Measurements from ENCODE around the gene TOR1AIP2. TPM values are rescaled to one million over a fixed set of nuclear protein-coding genes. Genes with fewer than 3 reads are reported as not detected.
A peak's percentile ranks its signal among the peaks of the same experiment; 100 is the strongest.

TOR1AIP2 gene
- total and polyA plus RNA-seq, 3 experiments from 2014 or later, result 10.1 to 71.6 (median 71.4) TPM

DNA sequence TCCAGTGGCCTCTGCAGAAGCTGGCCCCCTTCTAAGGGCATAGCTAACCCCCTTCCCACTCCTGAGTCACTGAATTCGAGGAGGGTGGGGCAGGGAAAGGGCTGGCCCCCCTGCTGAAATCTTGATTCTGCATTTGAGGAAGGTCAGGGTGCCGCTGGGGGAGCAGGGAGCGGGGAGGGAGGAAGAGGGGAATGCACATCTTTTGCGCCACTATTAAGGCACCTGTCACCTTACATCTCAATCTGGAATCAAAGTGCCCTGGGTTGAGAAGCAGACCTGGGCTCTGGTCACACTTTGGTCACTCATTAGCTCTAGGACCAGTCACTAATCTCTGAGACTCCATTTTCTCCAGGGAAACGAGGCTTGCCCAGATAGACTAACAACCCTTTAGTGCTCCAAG lies 62.0 kb downstream of the TOR1AIP2 start:
- Histone ChIP-seq H3K9me3 (ENCODE audit: low read length) (no peaks in the 10 kb centered on the region), H3K4me1 (ENCODE audit: insufficient read depth, low read length) (peaks cover 17% of the 10 kb centered on the region), H3K27me3 (ENCODE audit: insufficient read depth, low read length, poor library complexity, severe bottlenecking) (no peaks in the 10 kb centered on the region), H3K36me3 (ENCODE audit: insufficient read depth, low read length) (no peaks in the 10 kb centered on the region), H3K4me3 (ENCODE audit: low read length) (peak overlapping the region; percentile 78), H3K27ac (ENCODE audit: low read depth, low read length) (peak overlapping the region; percentile 61)
- Mint-ChIP-seq H3K4me1 (peaks cover 15 to 22% (median 16%) of the 10 kb centered on the region in 3 donors), H3K4me3 (peak overlapping the region; percentile 90 to 99 (median 95)), H3K9me3 (peaks cover 0 to 1% (median 0%) of the 10 kb centered on the region in 5 donors), H3K27ac (peak overlapping the region; percentile 78 to 96 (median 92)), H3K36me3 (no peaks in the 10 kb centered on the region), H3K27me3 (peaks cover 12 to 15% of the 10 kb centered on the region in 2 donors)
- ChIA-PET POLR2A (interaction anchor here (0.6 to 1.7 kb wide), 3 partner anchors 67 to 903 kb away, joined by 3 to 7 read pairs (median 3); partner anchors contain the start of gene TOR1AIP1), CTCF (interaction anchor here (0.8 to 4.2 kb wide), 19 partner anchors 8 to 812 kb away, joined by 3 to 70 read pairs (median 8); partner anchors contain the start of gene TOR1AIP1)
- no peak for DNase-seq

DNA sequence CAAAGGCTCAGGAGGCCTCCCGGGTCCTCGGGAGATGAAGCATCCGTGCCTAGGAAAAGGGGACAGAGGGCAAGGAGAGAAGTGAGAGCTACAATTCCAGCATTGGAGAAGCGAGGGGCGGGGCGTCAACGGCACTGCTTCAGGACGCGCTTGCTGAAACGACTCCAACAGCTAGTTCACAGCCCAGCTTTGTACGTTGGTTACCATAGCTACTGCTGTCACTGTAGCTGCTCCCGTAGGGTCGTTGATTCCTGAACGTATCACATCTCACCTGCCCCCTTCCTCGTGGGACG lies 63.1 kb downstream of the TOR1AIP2 start:
- peak overlapping the region in 7 of 8 donors; percentile 78 to 96 (median 92) for H3K27ac Mint-ChIP-seq
- DNase-seq, result no peak
- peaks cover 16% of the 10 kb centered on the region in 2 donors for H3K27me3 Mint-ChIP-seq
- H3K4me1 Mint-ChIP-seq, result peaks cover 15 to 22% (median 16%) of the 10 kb centered on the region in 3 donors
- Histone ChIP-seq H3K4me1 (ENCODE audit: insufficient read depth, low read length) (peaks cover 20% of the 10 kb centered on the region), H3K36me3 (ENCODE audit: insufficient read depth, low read length) (no peaks in the 10 kb centered on the region), H3K27me3 (ENCODE audit: insufficient read depth, low read length, poor library complexity, severe bottlenecking) (no peaks in the 10 kb centered on the region), H3K27ac (ENCODE audit: low read depth, low read length) (no peak overlapping the region), H3K9me3 (ENCODE audit: low read length) (no peaks in the 10 kb centered on the region), H3K4me3 (ENCODE audit: low read length) (peak overlapping the region; percentile 78)
- ChIA-PET POLR2A (interaction anchor here (0.6 to 1.7 kb wide), 3 partner anchors 68 to 341 kb away, joined by 3 to 7 read pairs (median 3); partner anchors contain the start of genes QSOX1 and TOR1AIP1), CTCF (interaction anchor here (0.9 to 4.2 kb wide), 36 partner anchors 8 to 1282 kb away, joined by 3 to 70 read pairs (median 4); partner anchors contain the start of genes CEP350, TOR1AIP1 and TOR3A)
- H3K9me3 Mint-ChIP-seq, result peaks cover 0 to 1% (median 0%) of the 10 kb centered on the region in 5 donors
- peak overlapping the region; percentile 90 to 99 (median 95) for H3K4me3 Mint-ChIP-seq
- H3K36me3 Mint-ChIP-seq, result no peaks in the 10 kb centered on the region

DNA sequence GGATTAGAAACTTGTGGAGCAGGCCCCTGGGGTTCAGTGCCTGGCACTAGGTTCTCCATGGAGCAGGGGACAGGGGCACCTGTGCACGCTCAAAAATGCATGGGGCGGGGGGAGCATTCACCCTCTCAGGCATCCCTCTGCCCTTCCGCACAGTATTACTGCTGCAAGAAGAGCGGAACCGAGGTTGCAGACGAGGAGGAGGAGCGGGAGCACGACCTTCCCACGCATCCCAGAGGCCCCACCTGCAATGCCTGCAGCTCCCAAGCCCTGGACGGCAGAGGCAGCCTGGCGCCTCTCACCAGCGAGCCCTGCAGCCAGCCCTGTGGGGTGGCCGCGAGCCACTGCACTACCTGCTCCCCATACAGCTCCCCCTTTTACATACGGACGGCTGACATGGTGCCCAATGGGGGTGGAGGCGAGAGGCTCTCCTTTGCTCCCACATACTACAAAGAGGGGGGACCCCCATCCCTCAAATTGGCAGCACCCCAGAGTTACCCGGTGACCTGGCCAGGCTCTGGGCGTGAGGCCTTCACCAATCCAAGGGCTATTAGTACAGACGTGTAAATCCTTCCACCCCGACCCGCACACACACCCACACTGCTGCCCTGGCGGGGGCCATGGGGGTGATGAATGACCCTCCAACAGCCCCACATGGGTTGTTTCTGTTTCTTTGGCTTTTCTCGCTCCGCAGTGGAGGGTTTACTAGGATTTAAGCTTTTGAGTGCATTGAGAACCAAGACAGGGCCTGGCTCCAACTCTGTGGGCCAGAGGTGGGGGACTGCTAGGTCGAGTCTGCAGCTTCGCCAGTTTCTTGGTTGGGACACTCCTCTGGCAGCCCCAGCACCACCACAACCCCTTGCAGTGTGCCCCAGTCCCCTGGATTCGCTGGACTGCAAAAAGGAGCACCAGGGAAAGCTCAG lies 63.7 kb downstream of the TOR1AIP2 start:
- Mint-ChIP-seq H3K4me1 (peaks cover 15 to 22% (median 16%) of the 10 kb centered on the region in 3 donors), H3K36me3 (no peaks in the 10 kb centered on the region), H3K27me3 (peaks cover 16% of the 10 kb centered on the region in 2 donors), H3K9me3 (peaks cover 0 to 1% (median 0%) of the 10 kb centered on the region in 5 donors), H3K4me3 (peak overlapping the region; percentile 90 to 99 (median 95)), H3K27ac (peak overlapping the region in 4 of 8 donors; percentile 16 to 94 (median 79))
- Histone ChIP-seq H3K27ac (ENCODE audit: low read depth, low read length) (no peak overlapping the region), H3K36me3 (ENCODE audit: insufficient read depth, low read length) (no peaks in the 10 kb centered on the region), H3K4me1 (ENCODE audit: insufficient read depth, low read length) (peaks cover 20% of the 10 kb centered on the region), H3K27me3 (ENCODE audit: insufficient read depth, low read length, poor library complexity, severe bottlenecking) (no peaks in the 10 kb centered on the region), H3K9me3 (ENCODE audit: low read length) (no peaks in the 10 kb centered on the region), H3K4me3 (ENCODE audit: low read length) (peak overlapping the region; percentile 78)
- CTCF ChIA-PET, result interaction anchor here (1.0 to 4.2 kb wide), 31 partner anchors 7 to 1281 kb away, joined by 3 to 70 read pairs (median 5); partner anchors contain the start of genes TOR1AIP1 and TOR3A
- peak in 1 of 5 donors; percentile 10 for DNase-seq
- POLR2A ChIA-PET, result interaction anchor here (0.5 to 1.7 kb wide), 2 partner anchors 69 to 734 kb away, joined by 3 to 7 read pairs; partner anchors contain the start of gene TOR1AIP1

DNA sequence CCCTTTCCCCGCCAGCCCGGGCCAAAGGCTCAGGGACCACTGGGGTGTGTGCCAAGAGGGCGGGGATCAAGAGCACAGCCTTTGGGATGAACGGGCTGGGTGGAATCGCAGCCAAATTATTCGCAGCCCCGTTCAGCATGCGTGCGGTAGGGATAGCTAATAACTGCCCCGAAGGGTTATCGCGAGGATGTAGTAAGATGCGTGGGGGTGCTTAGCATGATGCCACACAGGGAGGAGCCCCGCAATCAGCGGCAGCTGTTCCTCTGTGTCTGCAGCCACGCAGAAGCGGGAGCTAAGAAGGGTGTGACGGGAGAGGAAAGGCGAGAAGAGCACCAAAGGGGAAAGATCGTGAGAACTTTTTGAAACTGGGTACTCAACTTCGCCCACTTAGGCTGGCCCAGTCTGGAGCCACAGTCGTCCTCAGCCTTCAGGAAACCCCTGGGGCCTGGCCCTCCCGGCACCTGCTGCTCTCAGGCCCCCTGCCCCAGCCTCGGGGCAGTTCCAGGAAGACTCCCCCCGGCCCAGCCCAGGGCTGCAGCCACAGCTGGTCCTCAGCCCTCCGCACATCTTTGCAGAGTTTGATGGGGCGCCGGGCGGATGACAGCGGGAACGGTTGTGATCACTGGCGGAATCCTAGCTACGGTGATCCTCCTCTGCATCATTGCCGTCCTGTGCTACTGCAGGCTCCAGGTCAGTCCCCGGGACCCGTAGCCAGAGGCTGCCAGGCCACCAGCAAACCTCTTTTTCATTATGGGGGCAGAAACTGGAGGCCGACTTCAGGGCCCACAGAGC lies 64.9 kb downstream of the TOR1AIP2 start:
- no peaks in the 10 kb centered on the region for H3K36me3 Mint-ChIP-seq
- ChIA-PET POLR2A (no interaction called here), CTCF (interaction anchor here (2.2 to 4.2 kb wide), 3 partner anchors 9 to 107 kb away, joined by 4 to 70 read pairs (median 6); no protein-coding TSS in a partner anchor)
- peaks cover 0 to 1% (median 0%) of the 10 kb centered on the region in 5 donors for H3K9me3 Mint-ChIP-seq
- Histone ChIP-seq H3K36me3 (ENCODE audit: insufficient read depth, low read length) (no peaks in the 10 kb centered on the region), H3K9me3 (ENCODE audit: low read length) (no peaks in the 10 kb centered on the region), H3K4me3 (ENCODE audit: low read length) (no peak overlapping the region), H3K27me3 (ENCODE audit: insufficient read depth, low read length, poor library complexity, severe bottlenecking) (no peaks in the 10 kb centered on the region), H3K27ac (ENCODE audit: low read depth, low read length) (no peak overlapping the region), H3K4me1 (ENCODE audit: insufficient read depth, low read length) (peaks cover 20% of the 10 kb centered on the region)
- H3K4me3 Mint-ChIP-seq, result no peak overlapping the region
- DNase-seq, result no peak
- H3K27me3 Mint-ChIP-seq, result peaks cover 15 to 16% of the 10 kb centered on the region in 2 donors
- H3K4me1 Mint-ChIP-seq, result peaks cover 15 to 22% (median 16%) of the 10 kb centered on the region in 3 donors
- H3K27ac Mint-ChIP-seq, result no peak overlapping the region

DNA sequence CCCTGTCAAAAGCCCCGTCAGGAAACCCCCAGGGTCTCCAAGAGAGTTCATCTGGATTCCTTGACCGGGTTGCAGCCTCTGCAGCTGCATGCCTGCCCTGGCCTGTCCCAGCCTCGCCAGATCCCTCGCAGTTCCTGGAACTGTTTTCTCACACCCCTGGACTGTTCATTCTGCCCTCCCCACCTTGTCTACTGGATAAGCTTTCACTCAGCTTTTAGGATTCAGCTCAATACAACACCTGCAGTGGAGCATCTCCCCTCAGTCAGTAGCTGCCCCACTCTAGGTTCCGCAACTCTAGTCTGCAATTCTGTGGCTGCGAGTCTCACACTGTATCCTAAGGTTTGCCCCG lies 67.3 kb downstream of the TOR1AIP2 start:
- H3K36me3 ChIP-seq (ENCODE audit: insufficient read depth, low read length), result no peaks in the 10 kb centered on the region
- no peaks in the 10 kb centered on the region for H3K36me3 Mint-ChIP-seq
- H3K27me3 Mint-ChIP-seq, result peaks cover 15 to 23% of the 10 kb centered on the region in 2 donors
- H3K4me1 ChIP-seq (ENCODE audit: insufficient read depth, low read length), result peaks cover 13% of the 10 kb centered on the region
- H3K27ac ChIP-seq (ENCODE audit: low read depth, low read length), result no peak overlapping the region
- peaks cover 0 to 1% (median 0%) of the 10 kb centered on the region in 5 donors for H3K9me3 Mint-ChIP-seq
- H3K27me3 ChIP-seq (ENCODE audit: insufficient read depth, low read length, poor library complexity, severe bottlenecking), result no peaks in the 10 kb centered on the region
- H3K9me3 ChIP-seq (ENCODE audit: low read length), result no peaks in the 10 kb centered on the region
- peaks cover 11 to 14% (median 12%) of the 10 kb centered on the region in 3 donors for H3K4me1 Mint-ChIP-seq
- ChIA-PET CTCF (interaction anchor here (0.6 to 4.4 kb wide), 26 partner anchors 8 to 732 kb away, joined by 3 to 62 read pairs (median 4); no protein-coding TSS in a partner anchor), POLR2A (interaction anchor here (0.5 kb wide), 1 partner anchor 547 kb away, joined by 3 read pairs; no protein-coding TSS in a partner anchor)
- no peak for DNase-seq
- no peak overlapping the region for H3K27ac Mint-ChIP-seq
- H3K4me3 Mint-ChIP-seq, result no peak overlapping the region
- H3K4me3 ChIP-seq (ENCODE audit: low read length), result no peak overlapping the region

DNA sequence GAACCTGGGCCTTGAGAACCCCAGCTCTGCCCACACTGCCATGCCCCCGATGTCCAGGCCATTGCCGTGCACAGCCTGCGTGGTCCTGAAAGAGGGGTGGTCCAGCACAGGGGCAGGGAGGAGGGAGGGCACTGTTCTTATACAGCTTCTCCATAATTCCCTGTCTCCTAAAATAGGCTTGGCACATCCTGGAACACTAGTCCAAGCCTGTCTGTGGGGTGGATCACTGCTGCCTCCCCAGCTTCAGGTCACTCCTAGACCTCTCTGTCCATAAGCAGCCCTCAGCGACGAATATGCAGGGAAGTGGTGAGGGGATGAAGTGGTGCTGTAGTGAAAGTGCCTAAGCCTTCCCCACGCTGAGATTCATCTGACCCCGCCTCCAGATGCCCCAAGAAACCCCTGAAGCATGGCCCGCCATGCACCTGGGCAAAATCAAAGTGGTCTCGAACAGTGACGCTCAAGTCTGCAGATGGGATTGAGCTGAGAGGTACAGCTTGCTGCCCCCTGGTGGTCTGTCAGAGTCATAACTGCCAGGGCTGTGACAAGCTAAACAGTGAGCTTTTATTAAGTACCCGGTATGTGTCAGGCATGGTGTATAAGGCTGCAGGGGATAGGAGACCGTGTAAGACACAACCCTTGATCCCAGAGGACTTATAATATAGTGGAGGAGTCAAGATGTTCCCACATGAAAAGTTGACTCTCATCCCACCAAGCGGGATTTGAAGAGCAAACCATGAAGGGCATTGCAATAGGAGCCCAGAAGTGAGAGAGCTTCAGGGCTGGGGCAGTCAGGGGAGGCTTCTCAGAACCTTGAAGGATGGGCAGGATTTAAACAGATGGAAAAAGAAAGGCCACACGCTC lies 67.9 kb downstream of the TOR1AIP2 start:
- Histone ChIP-seq H3K36me3 (ENCODE audit: insufficient read depth, low read length) (no peaks in the 10 kb centered on the region), H3K27me3 (ENCODE audit: insufficient read depth, low read length, poor library complexity, severe bottlenecking) (no peaks in the 10 kb centered on the region), H3K9me3 (ENCODE audit: low read length) (no peaks in the 10 kb centered on the region), H3K4me1 (ENCODE audit: insufficient read depth, low read length) (peaks cover 10% of the 10 kb centered on the region), H3K27ac (ENCODE audit: low read depth, low read length) (no peak overlapping the region), H3K4me3 (ENCODE audit: low read length) (no peak overlapping the region)
- peak overlapping the region in 2 of 7 donors; percentile 7 to 30 for H3K4me3 Mint-ChIP-seq
- POLR2A ChIA-PET, result interaction anchor here (0.5 kb wide), 1 partner anchor 547 kb away, joined by 3 read pairs; no protein-coding TSS in a partner anchor
- peaks cover 11 to 23% of the 10 kb centered on the region in 2 donors for H3K27me3 Mint-ChIP-seq
- DNase-seq, result peak; percentile 48 to 74 (median 64)
- peaks cover 5 to 8% (median 6%) of the 10 kb centered on the region in 3 donors for H3K4me1 Mint-ChIP-seq
- no peaks in the 10 kb centered on the region for H3K9me3 Mint-ChIP-seq
- H3K27ac Mint-ChIP-seq, result peak overlapping the region in 2 of 8 donors; percentile 19 to 69
- H3K36me3 Mint-ChIP-seq, result no peaks in the 10 kb centered on the region
- CTCF ChIA-PET, result interaction anchor here (0.6 to 4.4 kb wide), 26 partner anchors 9 to 731 kb away, joined by 3 to 62 read pairs (median 4); no protein-coding TSS in a partner anchor

DNA sequence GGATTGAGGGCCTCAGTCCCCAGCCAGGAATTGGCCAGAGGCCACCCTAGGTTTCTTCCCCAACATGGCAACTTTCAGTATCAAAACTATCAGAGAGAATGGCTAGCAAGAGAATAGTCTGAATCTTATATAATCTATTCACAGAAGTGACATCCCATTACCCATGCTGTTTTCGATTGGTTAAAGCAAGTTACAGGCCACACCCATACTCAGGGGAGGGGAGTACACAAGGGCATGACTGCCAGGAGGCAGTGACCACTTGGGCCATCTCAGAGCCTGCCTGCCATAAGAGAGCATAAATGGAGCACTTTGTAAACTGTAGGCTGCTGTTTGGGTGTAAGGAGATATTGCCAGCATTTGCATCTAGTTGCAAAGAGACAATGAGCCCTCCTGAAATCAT lies 69.1 kb downstream of the TOR1AIP2 start:
- H3K36me3 ChIP-seq (ENCODE audit: insufficient read depth, low read length), result no peaks in the 10 kb centered on the region
- Mint-ChIP-seq H3K4me1 (no peaks in the 10 kb centered on the region), H3K4me3 (no peak overlapping the region), H3K27me3 (peaks cover 15 to 23% of the 10 kb centered on the region in 2 donors), H3K9me3 (no peaks in the 10 kb centered on the region), H3K27ac (no peak overlapping the region), H3K36me3 (no peaks in the 10 kb centered on the region)
- H3K27ac ChIP-seq (ENCODE audit: low read depth, low read length), result no peak overlapping the region
- no peaks in the 10 kb centered on the region for H3K27me3 ChIP-seq (ENCODE audit: insufficient read depth, low read length, poor library complexity, severe bottlenecking)
- H3K9me3 ChIP-seq (ENCODE audit: low read length), result no peaks in the 10 kb centered on the region
- ChIA-PET POLR2A (no interaction called here), CTCF (interaction anchor here (1.5 to 4.4 kb wide), 7 partner anchors 10 to 103 kb away, joined by 4 to 62 read pairs (median 19); no protein-coding TSS in a partner anchor)
- DNase-seq, result no peak
- H3K4me3 ChIP-seq (ENCODE audit: low read length), result no peak overlapping the region
- peaks cover 3% of the 10 kb centered on the region for H3K4me1 ChIP-seq (ENCODE audit: insufficient read depth, low read length)
